ENCODE data around the gene SLC17A5. TPM values are rescaled to one million over a fixed set of nuclear protein-coding genes. Genes with fewer than 3 reads are reported as not detected.

The SLC17A5 gene
- total and polyA plus RNA-seq, 9 of the 15 experiments (the other 6 are each of a cell fraction or from before 2014, with no cell fraction given): 1.3 to 7.2 (median 3.4) TPM

- TF ChIP-seq RNF219 (CRISPR knock-in tag; IDR thresholded peaks at IDR 0.05) (no peak), ZFX (CRISPR knock-in tag; IDR thresholded peaks at IDR 0.05) (no peak), YY1 (IDR thresholded peaks at IDR 0.05; ENCODE audit: borderline replicate concordance in 1 of 3, control insufficient read depth in 1 of 3, extremely low read depth in 1 of 3, insufficient read depth in 3 of 3, insufficient read length in 1 of 3, insufficient replicate concordance in 2 of 3, low read depth in 1 of 3, low read length in 2 of 3) (peak in 1 of 3 experiments; percentile 47), BHLHE40 (IDR thresholded peaks at IDR 0.05; ENCODE audit: low read length) (no peak), ZNF134 (CRISPR knock-in tag; conservative IDR thresholded peaks at IDR 0.05) (no peak), BRF1 (IDR thresholded peaks at IDR 0.05; ENCODE audit: borderline replicate concordance, extremely low read depth, insufficient read length) (no peak), ZNF449 (CRISPR knock-in tag; IDR thresholded peaks at IDR 0.05) (no peak), SNAPC5 (CRISPR knock-in tag; IDR thresholded peaks at IDR 0.05) (no peak), ZKSCAN1 (IDR thresholded peaks at IDR 0.05; ENCODE audit: low read depth, low read length) (no peak), DACH1 (IDR thresholded peaks at IDR 0.05; ENCODE audit: partially characterized antibody) (no peak), AFF4 (CRISPR knock-in tag; IDR thresholded peaks at IDR 0.05) (no peak), CCNT2 (IDR thresholded peaks at IDR 0.05; ENCODE audit: borderline replicate concordance, extremely low read depth, insufficient read length, low read depth, low read length) (no peak), MYBL2 (IDR thresholded peaks at IDR 0.05; ENCODE audit: low read depth) (no peak), MYBL2 (CRISPR knock-in tag; IDR thresholded peaks at IDR 0.05; ENCODE audit: borderline replicate concordance) (no peak), VEZF1 (CRISPR knock-in tag; IDR thresholded peaks at IDR 0.05) (no peak), NFE2 (IDR thresholded peaks at IDR 0.05; ENCODE audit: low read depth) (no peak), RB1 (IDR thresholded peaks at IDR 0.05; ENCODE audit: low read depth) (no peak)
These were observed 21.8 kb upstream of the SLC17A5 start (continued) for GRCh38 chr6:73675466-73676098.

Measured in K562 (cell line).